Measurements from ENCODE around the gene IFIH1.

GRCh38 chr2:162241571-162241970 lies 76.9 kb downstream of the IFIH1 start:
- TF ChIP-seq, protein P1, sequence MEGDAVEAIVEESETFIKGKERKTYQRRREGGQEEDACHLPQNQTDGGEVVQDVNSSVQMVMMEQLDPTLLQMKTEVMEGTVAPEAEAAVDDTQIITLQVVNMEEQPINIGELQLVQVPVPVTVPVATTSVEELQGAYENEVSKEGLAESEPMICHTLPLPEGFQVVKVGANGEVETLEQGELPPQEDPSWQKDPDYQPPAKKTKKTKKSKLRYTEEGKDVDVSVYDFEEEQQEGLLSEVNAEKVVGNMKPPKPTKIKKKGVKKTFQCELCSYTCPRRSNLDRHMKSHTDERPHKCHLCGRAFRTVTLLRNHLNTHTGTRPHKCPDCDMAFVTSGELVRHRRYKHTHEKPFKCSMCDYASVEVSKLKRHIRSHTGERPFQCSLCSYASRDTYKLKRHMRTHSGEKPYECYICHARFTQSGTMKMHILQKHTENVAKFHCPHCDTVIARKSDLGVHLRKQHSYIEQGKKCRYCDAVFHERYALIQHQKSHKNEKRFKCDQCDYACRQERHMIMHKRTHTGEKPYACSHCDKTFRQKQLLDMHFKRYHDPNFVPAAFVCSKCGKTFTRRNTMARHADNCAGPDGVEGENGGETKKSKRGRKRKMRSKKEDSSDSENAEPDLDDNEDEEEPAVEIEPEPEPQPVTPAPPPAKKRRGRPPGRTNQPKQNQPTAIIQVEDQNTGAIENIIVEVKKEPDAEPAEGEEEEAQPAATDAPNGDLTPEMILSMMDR (IDR thresholded peaks at IDR 0.05): no peak
- TF ChIP-seq POLR2A (IDR thresholded peaks at IDR 0.05): no peak
- TF ChIP-seq EP300 (IDR thresholded peaks at IDR 0.05): no peak
